Iris pigment epithelial cell (primary cell): Measurements from ENCODE around the gene EXOC6B.
"Not testable (repeated sequence)": the region's sequence is repeated elsewhere in the genome, so short reads cannot be mapped to it uniquely, and the experiment has no call there.

Experiments used
- DNase-seq: peaks from one replicate; pipeline ENCODE4 v3.0.0-alpha.2; 2011; ENCODE audit warnings: low read depth

Gene EXOC6B

DNA sequence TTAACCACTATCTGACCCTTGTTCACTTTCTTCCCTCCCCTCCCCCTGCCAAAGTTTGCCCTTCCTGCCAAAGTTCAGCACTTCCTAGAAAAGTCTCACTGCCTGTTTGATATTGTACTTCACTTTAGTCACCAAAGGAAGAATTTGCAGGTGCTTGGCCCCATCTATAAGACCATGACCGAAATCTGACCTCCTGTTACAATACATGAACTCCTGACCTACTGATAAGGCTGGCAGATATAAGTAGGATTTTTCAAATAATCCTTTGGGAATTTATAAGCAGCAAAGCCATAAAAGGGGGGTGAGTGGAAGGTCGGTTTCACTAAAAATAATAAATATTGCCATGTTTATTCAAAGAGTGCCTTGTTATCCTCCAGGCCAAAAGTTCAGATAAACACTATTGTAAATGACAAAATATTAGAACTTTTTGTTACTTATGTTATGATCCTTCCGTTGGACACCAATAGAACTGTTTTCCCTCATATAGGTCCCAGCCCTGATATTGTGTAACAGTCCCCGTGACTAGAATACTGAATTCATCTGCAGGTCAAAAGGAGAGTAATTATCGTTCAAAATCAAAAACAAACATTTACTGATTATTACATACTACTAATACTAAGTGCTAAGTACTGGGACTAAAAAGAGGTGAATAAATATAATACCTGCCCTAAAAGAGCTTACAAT, 277.6 kb downstream of the EXOC6B start:
- DNase-seq = no peak

DNA sequence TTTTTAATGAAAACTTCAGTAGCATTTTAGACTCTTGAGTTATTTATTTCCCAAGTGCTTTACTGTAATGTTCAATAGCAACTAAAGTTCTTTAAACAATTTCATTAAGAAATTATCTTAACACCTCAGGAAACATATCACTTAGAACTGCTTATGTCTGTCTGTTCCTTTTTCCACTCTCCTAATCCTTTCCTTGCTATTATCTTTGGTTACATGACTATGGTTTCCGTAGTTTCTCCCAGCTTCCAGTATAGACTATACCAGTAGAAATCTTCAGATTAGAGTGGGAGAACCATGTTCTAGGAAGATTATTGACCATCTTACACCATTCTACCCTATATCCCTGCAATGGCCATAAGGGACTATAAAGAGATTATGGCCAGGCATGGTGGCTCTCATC, 280.0 kb downstream of the EXOC6B start:
- DNase-seq = no peak

DNA sequence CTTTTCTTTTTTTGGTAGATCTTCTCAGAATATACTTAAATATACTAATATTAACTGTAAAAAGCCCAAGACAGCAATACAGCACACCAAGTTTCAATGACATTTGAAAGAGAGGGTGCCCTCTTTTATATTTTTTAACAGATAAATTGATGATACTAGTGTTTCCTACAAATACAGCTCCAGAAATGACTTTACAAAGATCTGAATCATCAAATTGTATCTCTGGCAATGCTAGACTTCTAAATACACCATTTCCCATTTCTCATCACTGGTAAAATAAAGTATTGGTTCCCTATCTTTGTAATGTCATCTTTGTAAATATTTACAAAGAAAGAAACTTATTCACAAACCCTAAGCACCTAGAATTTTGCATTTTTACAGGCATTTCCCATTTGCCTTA, 281.3 kb downstream of the EXOC6B start:
- no peak for DNase-seq

- DNase-seq = no peak
These were observed 282.2 kb downstream of the EXOC6B start for GRCh38 chr2:72543497-72544216.

DNA sequence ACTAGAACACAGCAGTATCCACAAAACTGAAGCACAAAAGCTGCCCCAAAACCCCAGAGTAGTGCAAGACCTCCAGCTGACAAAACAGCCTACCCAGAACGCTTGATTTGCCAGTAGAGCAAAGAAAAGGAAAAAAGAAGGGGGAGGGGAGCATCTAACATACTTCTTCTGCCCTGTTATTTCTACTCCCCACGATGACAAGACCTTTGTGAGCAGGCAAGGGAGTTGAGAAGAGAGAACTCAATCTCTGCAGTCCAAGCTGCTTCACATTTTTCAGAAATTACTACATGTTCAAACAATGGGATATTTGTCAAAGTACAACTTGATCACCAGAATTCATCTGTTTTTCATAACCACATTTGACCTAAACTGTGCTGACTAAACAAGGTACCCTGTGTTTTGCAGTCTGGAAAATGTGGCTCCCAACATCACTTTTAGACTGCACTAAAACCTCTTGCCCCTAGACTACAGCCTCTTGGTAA, 286.7 kb downstream of the EXOC6B start:
- peak; percentile 71 for DNase-seq

DNA sequence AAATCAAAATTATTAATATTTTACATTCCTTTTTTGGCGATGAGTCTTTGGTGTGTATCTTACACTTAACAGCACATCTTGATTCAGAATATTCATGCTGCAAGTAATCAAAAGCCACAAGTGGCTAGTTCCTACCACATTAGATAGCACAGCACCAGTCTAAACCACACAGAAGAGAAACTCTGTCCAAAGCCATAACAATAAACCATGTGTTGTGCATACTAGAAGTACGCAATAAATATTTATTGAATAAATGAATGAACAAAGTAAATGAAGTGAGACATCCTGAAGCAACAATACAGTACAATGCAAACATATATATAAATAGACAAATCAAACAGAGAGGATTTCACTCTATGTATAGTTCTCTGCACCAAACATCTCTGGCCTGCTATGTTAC, 287.3 kb downstream of the EXOC6B start:
- DNase-seq = no peak

GRCh38 chr2:72535586-72535985, 290.2 kb downstream of the EXOC6B start:
- DNase-seq = not testable (repeated sequence)

DNA sequence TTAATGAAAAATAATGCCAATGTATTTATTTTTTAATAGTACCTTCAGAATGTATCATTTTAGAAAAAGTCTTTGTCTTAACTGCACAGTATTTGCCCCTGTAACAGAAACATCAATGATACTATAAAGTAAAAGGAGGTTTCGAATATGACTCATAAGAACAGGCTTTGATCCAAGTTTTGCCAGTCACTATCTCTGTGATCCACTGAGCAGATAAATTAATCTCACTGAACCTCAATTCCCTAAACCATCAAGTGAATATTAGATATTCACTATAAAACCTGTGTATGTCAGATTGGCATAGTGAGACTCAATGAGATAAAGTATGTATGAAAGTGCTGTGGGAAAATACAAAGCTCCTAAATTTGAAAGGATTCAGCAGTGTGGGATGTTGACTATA, 292.1 kb downstream of the EXOC6B start:
- peak; percentile 64 for DNase-seq

DNA sequence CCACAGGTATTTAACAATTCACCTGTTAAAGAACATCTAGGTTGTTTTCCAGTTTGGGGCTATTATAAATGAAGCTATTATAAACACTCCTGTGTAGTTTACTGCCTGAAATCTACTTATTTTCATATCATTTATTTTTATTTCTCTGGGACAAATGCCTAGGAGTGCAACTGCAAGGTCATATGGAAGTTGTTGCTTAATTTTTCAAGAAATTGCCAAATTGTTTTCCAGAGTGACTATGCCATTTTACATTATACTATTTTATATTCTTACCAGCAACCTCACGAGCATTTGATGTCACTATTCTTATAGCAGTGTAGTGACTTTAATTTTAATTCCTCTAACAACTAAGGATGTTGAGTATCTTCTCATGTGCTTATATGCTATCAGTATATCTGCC, 298.4 kb downstream of the EXOC6B start:
- DNase-seq = peak; percentile 39

GRCh38 chr2:72526623-72527022, 299.2 kb downstream of the EXOC6B start:
- no peak for DNase-seq

GRCh38 chr2:72524071-72524470, 301.8 kb downstream of the EXOC6B start:
- DNase-seq = no peak

GRCh38 chr2:72515696-72516095, 310.1 kb downstream of the EXOC6B start:
- DNase-seq = peak; percentile 8

DNA sequence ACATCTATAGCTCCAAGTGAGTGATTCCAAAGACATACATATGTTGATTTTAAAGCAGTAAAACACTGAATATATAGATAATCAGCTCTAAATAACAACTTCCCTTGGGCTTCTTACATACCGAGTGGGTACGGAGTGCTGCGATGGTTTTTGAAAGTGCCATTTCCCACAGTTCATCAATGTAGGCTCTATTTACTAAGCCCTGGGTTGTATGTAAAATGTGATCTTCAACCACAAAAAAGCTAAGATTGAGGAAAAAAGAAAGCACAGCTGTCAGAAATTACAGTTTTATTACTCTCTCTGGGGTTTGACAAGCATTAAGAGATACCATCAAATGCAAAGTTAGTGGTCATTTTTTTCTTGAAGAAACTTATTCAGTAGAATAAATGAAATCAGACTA, 312.8 kb downstream of the EXOC6B start:
- no peak for DNase-seq

DNA sequence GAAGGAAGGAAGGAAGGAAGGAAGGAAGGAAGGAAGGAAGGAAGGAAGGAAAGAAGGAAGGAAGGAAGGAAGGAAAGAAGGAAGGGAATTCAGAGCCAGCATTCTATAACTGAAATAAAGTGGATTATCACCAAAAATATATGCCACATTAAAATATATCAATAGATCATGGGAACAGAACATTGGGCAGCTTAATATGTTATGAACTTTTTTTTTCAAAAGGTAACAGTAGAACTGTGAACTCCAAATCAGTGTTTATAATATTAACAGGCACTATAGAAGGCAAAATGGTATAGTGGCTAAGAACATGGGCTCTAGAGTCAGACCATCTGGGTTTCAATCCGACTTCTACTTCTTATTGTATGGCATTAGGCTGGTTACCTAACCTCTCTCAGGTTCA, 313.5 kb downstream of the EXOC6B start:
- DNase-seq = no peak

- DNase-seq = no peak
These were observed 313.9 kb downstream of the EXOC6B start for GRCh38 chr2:72511906-72512305.

DNA sequence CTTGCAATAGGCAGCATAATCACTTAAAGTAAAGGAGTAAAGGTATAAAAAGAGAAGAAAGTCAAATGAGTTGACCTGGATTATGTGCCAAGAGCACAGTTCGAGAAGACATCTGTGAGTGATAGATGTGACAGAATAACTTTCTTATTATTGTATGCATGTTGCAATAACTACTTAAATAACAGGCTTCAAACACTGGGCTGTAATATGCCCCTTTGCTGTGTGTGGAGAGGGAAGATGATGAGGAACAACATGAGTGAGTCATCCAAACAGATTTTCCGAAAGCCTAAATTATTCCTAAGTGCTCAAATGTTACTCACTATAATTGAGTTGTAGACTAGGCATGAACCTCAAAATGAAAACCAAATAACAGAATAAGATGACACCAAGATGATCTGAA, 328.1 kb downstream of the EXOC6B start:
- peak; percentile 72 for DNase-seq

DNA sequence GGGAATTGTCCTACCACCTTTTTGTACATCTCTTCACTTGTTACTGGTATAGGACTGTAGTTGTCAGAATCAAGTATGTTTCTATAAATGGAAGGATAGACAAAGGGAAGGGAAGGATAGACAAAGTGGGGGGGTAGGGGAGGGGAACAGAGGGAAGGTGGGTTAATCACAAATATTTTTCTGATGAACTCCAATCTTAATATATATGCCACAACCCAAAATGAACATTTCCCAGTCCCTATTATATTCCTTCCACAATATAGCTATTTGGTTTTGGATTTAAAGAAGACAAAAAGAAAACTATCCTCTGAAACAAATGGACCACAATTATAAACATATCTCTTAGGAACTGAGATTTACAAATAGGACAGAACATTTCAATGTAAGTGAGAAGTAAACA, 329.4 kb downstream of the EXOC6B start:
- DNase-seq = no peak

- DNase-seq = peak; percentile 11
These were observed 331.4 kb downstream of the EXOC6B start for GRCh38 chr2:72494392-72494791.

DNA sequence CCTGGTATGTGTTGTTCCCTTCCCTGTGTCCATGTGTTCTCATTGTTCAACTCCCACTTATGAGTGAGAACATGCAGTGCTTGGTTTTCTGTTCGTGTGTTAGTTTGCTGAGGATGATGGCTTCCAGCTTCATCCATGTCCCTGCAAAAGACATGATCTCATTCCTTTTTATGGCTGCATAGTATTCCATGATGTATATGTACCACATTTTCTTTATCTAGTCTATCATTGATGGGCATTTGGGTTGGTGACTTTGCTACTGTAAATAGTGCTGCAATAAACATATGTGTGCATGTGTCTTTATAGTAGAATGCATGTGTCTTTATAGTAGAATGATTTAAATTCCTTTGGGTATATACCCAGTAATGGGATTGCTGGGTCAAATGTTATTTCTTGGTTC, 341.2 kb downstream of the EXOC6B start:
- not testable (repeated sequence) for DNase-seq

DNA sequence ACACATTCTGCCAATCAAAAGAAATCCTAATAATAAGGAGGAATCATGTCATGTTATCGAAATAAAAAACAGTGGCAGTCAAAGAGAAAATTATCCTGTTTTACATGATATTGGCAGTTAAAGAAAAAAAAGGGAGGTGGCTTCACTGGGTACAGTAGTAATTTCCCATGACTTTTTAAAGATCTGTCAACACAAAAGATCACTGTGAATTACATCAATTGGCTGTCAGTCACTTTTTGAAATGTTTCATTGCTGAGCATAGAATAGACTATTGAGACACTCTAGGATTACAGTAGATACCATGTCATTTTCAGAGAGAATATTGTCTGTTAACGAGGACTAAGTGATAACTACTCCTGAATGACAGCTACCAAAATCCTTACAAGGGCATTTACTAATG, 342.5 kb downstream of the EXOC6B start:
- no peak for DNase-seq

DNA sequence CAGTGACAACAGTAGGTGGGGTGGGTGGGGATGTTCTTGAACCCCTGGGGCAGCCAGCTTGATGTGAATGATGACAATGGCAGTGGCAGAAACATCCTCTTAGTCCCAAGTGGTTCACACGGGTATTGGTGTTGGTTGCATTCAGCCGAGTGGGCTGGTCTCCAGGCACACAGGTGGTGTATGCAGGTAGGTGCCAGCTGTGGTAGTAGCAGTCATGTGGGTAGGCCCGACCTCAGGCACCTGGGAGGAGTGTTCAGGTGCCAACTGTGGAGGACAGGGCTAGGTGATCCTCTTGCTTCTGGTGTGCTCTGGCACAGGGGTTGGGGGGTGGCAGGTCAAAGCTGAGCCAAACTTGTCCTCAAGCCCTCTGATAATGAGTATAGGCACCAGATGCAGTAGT, 350.6 kb downstream of the EXOC6B start:
- DNase-seq = no peak

- DNase-seq = peak; percentile 60
These were observed 367.9 kb downstream of the EXOC6B start for GRCh38 chr2:72457801-72458516.

GRCh38 chr2:72454189-72454588, 371.6 kb downstream of the EXOC6B start:
- no peak for DNase-seq
